ENCODE data around the gene HSD17B12. TPM values are rescaled to one million over a fixed set of nuclear protein-coding genes. Genes with fewer than 3 reads are reported as not detected.
A peak's percentile ranks its signal among the peaks of the same experiment; 100 is the strongest.

HSD17B12 gene
- polyA plus RNA-seq, 2 of the 4 experiments (the other 2 are of a cell fraction) = 102 to 103 TPM

DNA sequence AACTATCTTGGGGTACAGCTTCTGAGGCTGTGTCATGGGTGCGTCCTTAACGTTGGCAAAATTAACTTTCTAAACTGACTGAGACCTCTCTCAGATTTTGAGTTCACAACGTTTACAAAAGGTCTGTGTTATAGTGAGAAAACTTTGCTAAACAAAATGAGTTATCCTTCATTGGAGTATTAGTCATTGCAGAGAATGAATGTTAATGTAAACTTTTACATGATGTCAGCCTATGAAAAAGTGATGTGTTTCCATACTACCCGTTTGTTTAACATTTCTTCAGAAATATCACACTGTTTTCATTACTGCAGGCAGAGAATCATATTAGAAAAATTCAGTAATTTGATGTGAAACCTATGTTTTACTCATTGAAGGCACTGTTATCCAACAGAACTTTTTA is 32.1 kb downstream of the HSD17B12 start:
- peak; percentile 68 for FAIRE-seq
- POLR2A ChIA-PET = no interaction called here
- Histone ChIP-seq H3K4me2 (no peak overlapping the region), H3K4me3 (no peak overlapping the region), H3K4me1 (no peaks in the 10 kb centered on the region), H3K27ac (no peak overlapping the region), H3K9me3 (peaks cover 8% of the 10 kb centered on the region)
- CTCF ChIA-PET = no interaction called here
- WGBS (ENCODE audit: missing lambda C conversion rate) = 71% methylated on average over 4 of the region's 4 CpGs
- TF ChIP-seq ZC3H11A (IDR thresholded peaks at IDR 0.05) (no peak), CHD2 (IDR thresholded peaks at IDR 0.05; ENCODE audit: low read length, partially characterized antibody) (no peak), POLR2AphosphoS2 (conservative IDR thresholded peaks at IDR 0.05; ENCODE audit: low read length) (no peak), GATA3 (IDR thresholded peaks at IDR 0.05; ENCODE audit: borderline replicate concordance) (no peak), ZSCAN20 (CRISPR knock-in tag; IDR thresholded peaks at IDR 0.05) (no peak), JUN (IDR thresholded peaks at IDR 0.05) (no peak), SREBF2 (IDR thresholded peaks at IDR 0.05) (no peak), SMC3 (IDR thresholded peaks at IDR 0.05) (no peak), TP53 (CRISPR knock-in tag; IDR thresholded peaks at IDR 0.05) (no peak), CEBPB (IDR thresholded peaks at IDR 0.05) (no peak), HDAC2 (IDR thresholded peaks at IDR 0.05) (no peak), NR3C1 (IDR thresholded peaks at IDR 0.05) (no peak), NPAS2 (CRISPR knock-in tag; IDR thresholded peaks at IDR 0.05; ENCODE audit: borderline replicate concordance) (no peak)
- TF ChIP-seq, protein P1, sequence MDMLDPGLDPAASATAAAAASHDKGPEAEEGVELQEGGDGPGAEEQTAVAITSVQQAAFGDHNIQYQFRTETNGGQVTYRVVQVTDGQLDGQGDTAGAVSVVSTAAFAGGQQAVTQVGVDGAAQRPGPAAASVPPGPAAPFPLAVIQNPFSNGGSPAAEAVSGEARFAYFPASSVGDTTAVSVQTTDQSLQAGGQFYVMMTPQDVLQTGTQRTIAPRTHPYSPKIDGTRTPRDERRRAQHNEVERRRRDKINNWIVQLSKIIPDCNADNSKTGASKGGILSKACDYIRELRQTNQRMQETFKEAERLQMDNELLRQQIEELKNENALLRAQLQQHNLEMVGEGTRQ (IDR thresholded peaks at IDR 0.05) = no peak
- TF ChIP-seq, protein P2, sequence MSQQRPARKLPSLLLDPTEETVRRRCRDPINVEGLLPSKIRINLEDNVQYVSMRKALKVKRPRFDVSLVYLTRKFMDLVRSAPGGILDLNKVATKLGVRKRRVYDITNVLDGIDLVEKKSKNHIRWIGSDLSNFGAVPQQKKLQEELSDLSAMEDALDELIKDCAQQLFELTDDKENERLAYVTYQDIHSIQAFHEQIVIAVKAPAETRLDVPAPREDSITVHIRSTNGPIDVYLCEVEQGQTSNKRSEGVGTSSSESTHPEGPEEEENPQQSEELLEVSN (IDR thresholded peaks at IDR 0.05; ENCODE audit: borderline replicate concordance, low read depth) = no peak
- TF ChIP-seq, protein P3, sequence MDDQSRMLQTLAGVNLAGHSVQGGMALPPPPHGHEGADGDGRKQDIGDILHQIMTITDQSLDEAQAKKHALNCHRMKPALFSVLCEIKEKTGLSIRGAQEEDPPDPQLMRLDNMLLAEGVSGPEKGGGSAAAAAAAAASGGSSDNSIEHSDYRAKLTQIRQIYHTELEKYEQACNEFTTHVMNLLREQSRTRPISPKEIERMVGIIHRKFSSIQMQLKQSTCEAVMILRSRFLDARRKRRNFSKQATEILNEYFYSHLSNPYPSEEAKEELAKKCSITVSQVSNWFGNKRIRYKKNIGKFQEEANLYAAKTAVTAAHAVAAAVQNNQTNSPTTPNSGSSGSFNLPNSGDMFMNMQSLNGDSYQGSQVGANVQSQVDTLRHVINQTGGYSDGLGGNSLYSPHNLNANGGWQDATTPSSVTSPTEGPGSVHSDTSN (IDR thresholded peaks at IDR 0.05) = no peak
- no peak for ATAC-seq
- DNase-seq (ENCODE audit: low read depth in 1 of 2, low spot score in 1 of 2) = no peak

DNA sequence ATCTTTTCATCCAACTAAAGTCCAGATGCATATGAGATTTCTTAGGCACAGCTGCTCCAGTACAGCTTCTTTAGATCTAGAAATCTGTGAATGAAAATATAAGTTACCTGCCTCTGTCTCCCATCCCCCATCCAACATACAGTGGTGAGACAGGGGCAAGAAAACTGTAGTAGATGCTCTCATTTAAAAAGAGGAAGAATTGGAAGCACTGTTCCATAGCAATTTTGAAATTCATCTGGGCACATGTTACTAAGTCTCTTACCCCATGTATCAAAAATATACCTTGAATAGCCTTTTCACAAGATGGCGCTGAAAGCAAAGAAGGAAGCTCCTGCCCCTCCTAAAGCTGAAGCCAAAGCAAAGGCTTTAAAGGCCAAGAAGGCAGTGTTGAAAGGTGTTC is 37.8 kb downstream of the HSD17B12 start:
- CTCF ChIA-PET = interaction anchor here (1.2 kb wide), 1 partner anchor 11 kb away, joined by 3 read pairs; no protein-coding TSS in a partner anchor
- WGBS (ENCODE audit: missing lambda C conversion rate) = 88% methylated on average over 1 of the region's 1 CpG
- no peak for FAIRE-seq

DNA sequence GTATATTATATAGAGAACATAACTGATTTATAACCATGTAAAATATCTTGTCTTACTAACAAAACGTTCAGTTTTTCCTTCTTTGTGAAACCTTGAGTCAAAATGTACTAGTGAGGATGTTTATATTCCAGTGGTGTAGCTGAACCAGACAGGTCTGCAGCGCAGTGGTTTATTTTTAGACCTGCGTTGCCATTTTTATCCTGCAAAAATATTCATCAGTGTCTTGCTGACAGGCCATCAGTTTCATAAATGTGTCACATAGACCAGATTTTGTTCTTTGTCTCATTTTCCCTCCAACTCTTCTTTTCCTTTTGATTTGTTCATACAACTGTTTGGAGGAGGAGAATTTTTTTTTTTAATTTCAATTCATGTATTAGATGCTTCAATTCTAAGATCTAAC is 43.1 kb downstream of the HSD17B12 start:
- POLR2A ChIA-PET = no interaction called here
- Histone ChIP-seq H3K27ac (no peak overlapping the region), H3K4me1 (no peaks in the 10 kb centered on the region), H3K4me3 (no peak overlapping the region), H3K9me3 (peaks cover 6% of the 10 kb centered on the region), H3K4me2 (no peak overlapping the region)
- CTCF ChIA-PET = interaction anchor here (1.9 kb wide), 1 partner anchor 43 kb away, joined by 5 read pairs; the partner anchor contains the start of gene HSD17B12
- no peak for FAIRE-seq
- WGBS (ENCODE audit: missing lambda C conversion rate) = 85% methylated on average over 3 of the region's 3 CpGs
- TF ChIP-seq NPAS2 (CRISPR knock-in tag; IDR thresholded peaks at IDR 0.05; ENCODE audit: borderline replicate concordance) = no peak
- TF ChIP-seq MAFK (IDR thresholded peaks at IDR 0.05; ENCODE audit: partially characterized antibody) = no peak
- TF ChIP-seq, protein P4, sequence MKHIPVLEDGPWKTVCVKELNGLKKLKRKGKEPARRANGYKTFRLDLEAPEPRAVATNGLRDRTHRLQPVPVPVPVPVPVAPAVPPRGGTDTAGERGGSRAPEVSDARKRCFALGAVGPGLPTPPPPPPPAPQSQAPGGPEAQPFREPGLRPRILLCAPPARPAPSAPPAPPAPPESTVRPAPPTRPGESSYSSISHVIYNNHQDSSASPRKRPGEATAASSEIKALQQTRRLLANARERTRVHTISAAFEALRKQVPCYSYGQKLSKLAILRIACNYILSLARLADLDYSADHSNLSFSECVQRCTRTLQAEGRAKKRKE (CRISPR knock-in tag; IDR thresholded peaks at IDR 0.05; ENCODE audit: low read depth) = no peak
- TF ChIP-seq TP53 (CRISPR knock-in tag; IDR thresholded peaks at IDR 0.05) = no peak
- TF ChIP-seq FOSL2 (IDR thresholded peaks at IDR 0.05) = no peak
- TF ChIP-seq FOSL2 (CRISPR knock-in tag; IDR thresholded peaks at IDR 0.05) = no peak
- no peak for TF ChIP-seq FOXS1 (CRISPR knock-in tag; IDR thresholded peaks at IDR 0.05)
- no peak for TF ChIP-seq SMC3 (IDR thresholded peaks at IDR 0.05)
- TF ChIP-seq SREBF2 (IDR thresholded peaks at IDR 0.05) = no peak
- no peak for TF ChIP-seq HOXB5 (CRISPR knock-in tag; IDR thresholded peaks at IDR 0.05)
- no peak for TF ChIP-seq TFCP2L1 (CRISPR knock-in tag; IDR thresholded peaks at IDR 0.05)
- TF ChIP-seq EP300 (IDR thresholded peaks at IDR 0.05) = no peak
- TF ChIP-seq BHLHE40 (IDR thresholded peaks at IDR 0.05; ENCODE audit: low read depth, low read length) = no peak
- no peak for TF ChIP-seq HDAC2 (IDR thresholded peaks at IDR 0.05)
- TF ChIP-seq HEYL (CRISPR knock-in tag; IDR thresholded peaks at IDR 0.05) = no peak
- TF ChIP-seq CBX8 (IDR thresholded peaks at IDR 0.05) = no peak
- no peak for TF ChIP-seq RAD21 (conservative IDR thresholded peaks at IDR 0.05 in 1 of 2, IDR thresholded peaks at IDR 0.05 in 1 of 2)
- no peak for TF ChIP-seq CBX2 (IDR thresholded peaks at IDR 0.05; ENCODE audit: borderline replicate concordance, low read depth)
- no peak for TF ChIP-seq KDM5A (IDR thresholded peaks at IDR 0.05)
- DNase-seq (ENCODE audit: low read depth in 1 of 2, low spot score in 1 of 2) = no peak
- no peak for ATAC-seq

More for the DNA sequence above, 37.8 kb downstream of the HSD17B12 start:
- Histone ChIP-seq H3K27ac (no peak overlapping the region), H3K4me2 (no peak overlapping the region), H3K9me3 (peaks cover 23% of the 10 kb centered on the region), H3K4me1 (no peaks in the 10 kb centered on the region), H3K4me3 (no peak overlapping the region)
- TF ChIP-seq EHF (CRISPR knock-in tag; IDR thresholded peaks at IDR 0.05) (no peak), TP53 (CRISPR knock-in tag; IDR thresholded peaks at IDR 0.05) (no peak), EHMT2 (IDR thresholded peaks at IDR 0.05; ENCODE audit: low read depth) (no peak), MAFK (IDR thresholded peaks at IDR 0.05; ENCODE audit: partially characterized antibody) (no peak), PHF8 (IDR thresholded peaks at IDR 0.05; ENCODE audit: borderline replicate concordance, low read depth) (no peak), CBX8 (IDR thresholded peaks at IDR 0.05) (no peak), POLR2AphosphoS2 (conservative IDR thresholded peaks at IDR 0.05; ENCODE audit: low read length) (no peak), ZFP36 (IDR thresholded peaks at IDR 0.05; ENCODE audit: borderline replicate concordance, partially characterized antibody) (no peak), HOXB13 (CRISPR knock-in tag; IDR thresholded peaks at IDR 0.05; ENCODE audit: low read depth) (no peak), RCOR1 (IDR thresholded peaks at IDR 0.05; ENCODE audit: low read depth, low read length) (no peak), RNF2 (IDR thresholded peaks at IDR 0.05; ENCODE audit: borderline replicate concordance, low read depth) (no peak)
- no peak for DNase-seq (ENCODE audit: low read depth in 1 of 2, low spot score in 1 of 2)
- no peak for ATAC-seq
- POLR2A ChIA-PET = no interaction called here

All from A549 (cell line).